PC-9 (cell line): ENCODE measurements around the gene PTGER3.

Experiments
- EZH2 ChIP-seq: fragments of 200-600 bp; sonication (generic); IDR thresholded peaks from 2 replicates; pipeline ENCODE4 v1.8.0; 2017; ENCODE audit warnings: antibody characterized with exemption, low read depth
- TF ChIP-seq, protein P1 (sequence below): fragments of 200-600 bp; sonication (generic); conservative IDR thresholded peaks from 2 replicates; pipeline ENCODE4 v1.6.1; 2017; ENCODE audit warnings: mixed run types, antibody characterized with exemption, mild to moderate bottlenecking, moderate library complexity

DNA sequence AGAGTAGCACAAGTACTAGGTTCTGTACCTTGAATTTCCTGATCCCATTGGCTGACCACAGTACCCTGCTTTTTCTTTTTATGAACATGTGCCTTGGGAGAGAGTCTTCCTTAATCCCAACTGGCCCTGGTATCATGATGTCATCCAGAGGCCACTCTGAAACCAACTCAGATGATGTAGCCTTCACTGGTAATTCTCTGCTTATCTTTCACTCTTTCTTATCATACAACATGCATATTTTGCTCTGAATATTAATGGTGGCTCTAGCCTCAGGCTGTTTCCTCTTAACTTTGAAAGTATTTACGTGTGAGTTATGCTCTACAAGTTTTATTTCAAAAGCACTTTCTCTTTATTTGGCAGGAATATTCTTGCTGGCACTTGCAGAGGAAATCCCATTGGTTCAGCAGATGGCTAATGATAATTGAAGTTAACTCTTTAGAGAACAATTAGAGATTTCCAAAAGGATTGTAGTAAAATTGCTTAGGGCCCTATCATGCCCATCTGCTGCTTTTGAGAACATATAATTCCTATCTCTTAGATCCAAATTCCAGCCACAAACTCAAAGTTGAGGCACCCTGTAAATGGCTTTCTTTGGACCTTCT is 86.1 kb downstream of the PTGER3 start:
- no peak for TF ChIP-seq EZH2
- TF ChIP-seq, protein P1, sequence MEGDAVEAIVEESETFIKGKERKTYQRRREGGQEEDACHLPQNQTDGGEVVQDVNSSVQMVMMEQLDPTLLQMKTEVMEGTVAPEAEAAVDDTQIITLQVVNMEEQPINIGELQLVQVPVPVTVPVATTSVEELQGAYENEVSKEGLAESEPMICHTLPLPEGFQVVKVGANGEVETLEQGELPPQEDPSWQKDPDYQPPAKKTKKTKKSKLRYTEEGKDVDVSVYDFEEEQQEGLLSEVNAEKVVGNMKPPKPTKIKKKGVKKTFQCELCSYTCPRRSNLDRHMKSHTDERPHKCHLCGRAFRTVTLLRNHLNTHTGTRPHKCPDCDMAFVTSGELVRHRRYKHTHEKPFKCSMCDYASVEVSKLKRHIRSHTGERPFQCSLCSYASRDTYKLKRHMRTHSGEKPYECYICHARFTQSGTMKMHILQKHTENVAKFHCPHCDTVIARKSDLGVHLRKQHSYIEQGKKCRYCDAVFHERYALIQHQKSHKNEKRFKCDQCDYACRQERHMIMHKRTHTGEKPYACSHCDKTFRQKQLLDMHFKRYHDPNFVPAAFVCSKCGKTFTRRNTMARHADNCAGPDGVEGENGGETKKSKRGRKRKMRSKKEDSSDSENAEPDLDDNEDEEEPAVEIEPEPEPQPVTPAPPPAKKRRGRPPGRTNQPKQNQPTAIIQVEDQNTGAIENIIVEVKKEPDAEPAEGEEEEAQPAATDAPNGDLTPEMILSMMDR, result no peak
